GM21515 (cell line): Measurements from ENCODE around the gene SOSTDC1.
"Not testable (repeated sequence)": the region's sequence is repeated elsewhere in the genome, so short reads cannot be mapped to it uniquely, and the experiment has no call there.

ENCODE experiments used
- ATAC-seq: cut with Tn5 transposase; IDR thresholded peaks from one replicate; pipeline ENCODE4 v1.9.1; 2021; ENCODE audit not compliant: unreplicated experiment

The SOSTDC1 gene, protein sequence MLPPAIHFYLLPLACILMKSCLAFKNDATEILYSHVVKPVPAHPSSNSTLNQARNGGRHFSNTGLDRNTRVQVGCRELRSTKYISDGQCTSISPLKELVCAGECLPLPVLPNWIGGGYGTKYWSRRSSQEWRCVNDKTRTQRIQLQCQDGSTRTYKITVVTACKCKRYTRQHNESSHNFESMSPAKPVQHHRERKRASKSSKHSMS

DNA sequence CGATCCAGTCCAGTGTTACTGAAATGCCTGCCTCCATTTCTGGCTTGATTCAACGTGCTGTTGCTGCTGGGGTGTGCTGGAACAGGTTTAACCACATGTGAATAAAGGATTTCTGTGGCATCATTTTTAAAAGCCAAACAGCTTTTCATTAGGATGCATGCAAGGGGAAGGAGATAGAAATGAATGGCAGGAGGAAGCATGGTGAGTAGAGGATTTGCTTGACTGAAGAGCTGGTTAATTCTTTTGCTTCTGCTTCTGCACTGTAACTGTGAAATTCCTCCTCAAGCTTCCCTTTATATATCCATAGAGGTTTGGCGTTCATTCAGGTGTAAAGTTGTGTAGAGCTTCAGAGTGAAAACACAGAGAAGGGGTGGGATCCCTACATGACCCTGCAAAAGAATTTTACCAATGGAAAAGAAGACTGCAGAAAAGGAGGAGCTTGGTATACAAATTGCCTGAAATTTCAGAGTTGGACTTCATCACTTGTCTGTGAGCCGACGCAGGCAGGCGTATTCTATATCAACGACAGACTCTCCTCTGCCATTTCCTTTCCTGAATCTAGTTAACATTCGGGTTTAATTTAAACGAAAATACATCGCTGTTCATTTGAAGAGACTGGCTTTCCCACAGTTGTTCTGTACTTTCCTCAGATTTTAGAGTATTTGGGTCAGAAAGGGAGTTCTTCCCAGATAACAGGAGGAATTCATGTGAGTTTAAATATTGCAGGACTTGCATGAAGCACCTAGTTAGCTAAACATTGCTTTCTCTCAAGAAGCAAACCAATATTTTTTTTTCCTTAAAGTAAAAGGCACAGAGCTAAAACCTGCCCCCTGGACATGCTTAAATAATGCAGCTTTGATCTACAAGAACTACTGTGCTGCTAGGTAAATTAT, at the start of gene SOSTDC1:
TSS of gene SOSTDC1 (minus strand) at position 270 of the 893 bp plus-strand sequence. CDS start at position 200, 70 bp downstream.
- no peak for ATAC-seq

DNA sequence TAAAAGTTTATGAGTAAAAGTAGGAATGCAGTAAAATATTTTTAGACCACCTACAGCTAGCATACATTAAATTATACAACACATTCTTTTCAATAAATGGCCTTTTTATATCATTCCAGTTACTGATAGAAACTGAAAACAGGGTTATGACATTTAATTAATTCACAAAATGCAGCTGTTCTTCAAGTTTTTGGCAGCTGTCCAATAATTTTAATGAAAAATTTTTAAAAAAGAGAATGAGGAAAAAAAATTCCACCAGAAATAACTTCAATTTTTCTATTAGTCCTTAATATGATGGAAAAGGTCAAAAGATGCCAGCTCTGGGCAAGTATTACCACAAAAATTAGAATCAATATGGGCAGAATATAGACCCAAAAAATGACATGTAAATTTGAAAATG, 49.2 kb upstream of the SOSTDC1 start:
- ATAC-seq: no peak

DNA sequence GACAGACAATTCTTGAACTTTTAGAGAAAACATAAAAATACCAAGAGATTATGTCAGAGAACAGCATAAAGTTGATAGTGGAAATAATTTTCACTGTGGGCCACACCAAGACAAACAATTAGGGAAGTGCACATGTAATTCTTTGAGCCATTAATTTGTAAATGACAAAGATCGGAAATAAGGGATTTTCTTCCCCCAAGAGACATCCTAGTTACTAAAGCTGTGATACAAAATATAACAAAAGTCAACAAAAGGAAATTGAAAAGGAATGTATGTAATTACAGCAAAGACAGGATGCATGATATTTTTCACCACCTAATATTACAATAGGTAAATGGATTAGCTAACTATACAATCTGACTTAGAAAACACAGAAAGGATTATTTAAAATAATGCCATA, 48.7 kb upstream of the SOSTDC1 start:
- no peak for ATAC-seq

DNA sequence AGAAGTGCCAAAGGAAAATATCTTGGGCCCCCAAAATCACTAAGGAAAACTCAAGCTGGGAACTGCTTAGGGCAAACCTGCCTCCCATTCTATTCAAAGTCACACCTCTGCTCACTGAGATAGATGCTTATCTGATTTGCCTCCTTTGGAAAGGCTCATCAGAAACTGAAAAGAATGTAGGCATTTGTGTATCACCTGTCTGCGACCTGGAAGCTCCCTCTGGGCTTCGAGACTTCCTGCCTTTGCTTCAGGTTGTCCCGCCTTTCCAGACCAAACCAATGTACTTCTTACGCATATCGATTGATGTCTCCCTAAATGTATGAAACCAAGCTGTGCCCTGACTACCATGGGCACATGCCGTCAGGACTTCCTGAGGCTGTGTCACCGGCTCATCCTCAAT, 46.6 kb upstream of the SOSTDC1 start:
- ATAC-seq: no peak

DNA sequence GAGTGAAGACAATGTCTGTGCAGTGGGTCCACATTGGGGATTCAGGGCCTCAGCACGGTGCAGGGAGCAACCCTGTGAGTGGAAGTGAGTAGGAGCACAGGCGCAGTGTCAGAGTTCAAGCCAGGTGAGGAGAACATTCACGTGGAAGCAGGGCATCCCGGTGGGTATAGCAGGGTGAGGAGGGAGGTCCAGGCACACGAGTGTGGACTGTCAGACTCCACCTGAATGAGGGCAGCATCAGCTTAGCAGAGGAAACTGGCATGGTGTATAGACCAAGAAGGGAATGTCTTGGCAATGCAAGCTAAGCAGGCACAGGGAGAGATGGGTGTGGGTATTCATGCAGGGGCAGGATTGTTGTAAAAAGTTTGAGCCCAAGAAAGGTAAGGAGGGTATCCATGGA, 45.8 kb upstream of the SOSTDC1 start:
- ATAC-seq: no peak

DNA sequence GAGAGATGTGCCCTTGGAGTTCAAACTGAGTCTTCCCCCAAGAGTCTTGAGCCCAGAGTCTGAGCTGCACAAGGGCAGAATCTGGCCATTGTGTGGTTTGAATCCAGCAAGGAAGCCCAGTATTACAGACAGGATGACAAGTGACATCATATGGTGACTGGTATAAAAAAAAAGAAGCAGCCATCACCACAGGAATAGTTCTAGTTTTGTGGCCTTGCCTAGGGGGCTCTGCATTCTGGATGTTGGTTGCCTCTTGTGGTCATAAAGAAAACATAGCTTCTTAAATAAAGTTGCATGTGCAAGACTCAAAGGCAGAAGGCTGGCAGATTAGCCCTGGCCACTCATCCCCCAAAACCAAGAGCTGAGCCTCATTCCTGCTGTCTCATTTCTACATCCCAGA, 44.3 kb upstream of the SOSTDC1 start:
- ATAC-seq: no peak

DNA sequence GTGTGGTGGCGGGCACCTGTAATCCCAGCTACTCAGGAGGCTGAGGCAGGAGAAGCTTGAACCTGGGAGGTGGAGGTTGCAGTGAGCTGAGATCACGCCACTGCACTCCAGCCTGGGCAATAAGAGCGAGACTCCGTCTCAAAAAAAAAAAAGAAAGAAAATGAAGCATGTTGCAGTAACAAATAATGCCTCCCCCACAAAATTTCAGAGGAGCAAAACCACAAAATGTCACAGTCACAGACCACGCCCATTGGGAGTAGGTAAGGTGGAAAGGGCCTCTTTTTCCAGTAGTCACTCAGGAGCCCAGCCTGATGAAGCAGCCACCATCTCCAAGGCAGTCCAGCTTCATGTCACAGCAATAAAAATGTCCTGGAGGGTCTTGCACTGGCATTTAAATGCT, 40.9 kb upstream of the SOSTDC1 start:
- not testable (repeated sequence) for ATAC-seq

DNA sequence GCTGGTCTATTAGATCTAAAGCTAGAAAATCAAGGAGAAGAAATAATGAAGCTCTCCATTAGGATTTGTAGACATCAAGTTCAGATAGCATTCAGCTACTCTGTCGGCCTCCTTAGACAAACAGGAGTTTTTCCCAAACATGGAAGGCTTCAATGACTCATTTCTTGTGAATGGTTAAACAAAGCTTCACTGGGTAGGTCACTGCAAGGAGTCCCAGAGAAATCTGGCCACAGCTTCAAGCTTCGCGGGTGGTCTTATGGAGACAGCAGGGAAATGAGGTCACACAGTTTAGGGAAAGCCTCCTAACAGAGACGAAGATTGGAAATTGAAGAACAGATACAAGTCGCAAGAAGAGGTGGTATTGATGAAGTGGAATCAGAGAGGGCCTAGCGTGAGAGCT, 38.5 kb upstream of the SOSTDC1 start:
- no peak for ATAC-seq

DNA sequence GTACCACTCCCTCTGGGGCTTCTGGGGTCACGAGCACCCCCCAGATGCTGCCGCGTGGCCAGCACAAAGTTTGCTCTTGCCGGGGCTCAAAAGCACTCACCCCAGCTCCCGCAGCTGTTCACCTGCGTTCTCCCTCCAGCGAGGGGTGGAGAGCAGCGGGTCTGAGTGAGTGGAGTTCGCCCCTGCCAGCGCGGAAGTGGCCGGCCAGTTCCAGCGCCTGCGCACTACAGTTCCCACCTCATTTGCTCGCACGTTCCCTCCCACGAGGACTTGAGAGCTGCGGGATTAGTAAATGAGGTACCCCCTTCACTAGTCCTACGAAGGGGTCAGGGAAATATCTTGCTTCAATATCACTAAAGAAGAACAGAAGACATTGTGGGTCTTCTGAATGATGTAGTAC, 36.8 kb upstream of the SOSTDC1 start:
- no peak for ATAC-seq

DNA sequence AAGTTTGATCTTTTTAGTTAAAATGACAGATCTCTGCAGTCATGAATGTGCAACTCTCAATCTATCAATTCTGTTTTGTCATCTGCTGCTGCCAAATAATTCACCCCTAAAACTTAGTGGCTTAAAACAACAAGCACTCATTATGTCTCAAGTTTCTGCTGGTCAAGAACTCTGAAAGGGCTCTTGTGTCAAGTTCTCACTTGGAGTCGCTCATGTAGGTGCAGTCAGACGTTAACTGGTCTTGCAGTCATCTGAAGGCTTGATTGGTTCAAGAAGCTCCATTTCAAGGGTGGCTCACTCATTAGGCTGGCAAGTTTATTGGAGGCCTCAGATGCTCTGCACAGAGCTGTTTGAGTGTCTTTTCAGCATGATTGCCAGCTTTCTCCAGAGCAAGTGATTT, 32.6 kb upstream of the SOSTDC1 start:
- no peak for ATAC-seq

DNA sequence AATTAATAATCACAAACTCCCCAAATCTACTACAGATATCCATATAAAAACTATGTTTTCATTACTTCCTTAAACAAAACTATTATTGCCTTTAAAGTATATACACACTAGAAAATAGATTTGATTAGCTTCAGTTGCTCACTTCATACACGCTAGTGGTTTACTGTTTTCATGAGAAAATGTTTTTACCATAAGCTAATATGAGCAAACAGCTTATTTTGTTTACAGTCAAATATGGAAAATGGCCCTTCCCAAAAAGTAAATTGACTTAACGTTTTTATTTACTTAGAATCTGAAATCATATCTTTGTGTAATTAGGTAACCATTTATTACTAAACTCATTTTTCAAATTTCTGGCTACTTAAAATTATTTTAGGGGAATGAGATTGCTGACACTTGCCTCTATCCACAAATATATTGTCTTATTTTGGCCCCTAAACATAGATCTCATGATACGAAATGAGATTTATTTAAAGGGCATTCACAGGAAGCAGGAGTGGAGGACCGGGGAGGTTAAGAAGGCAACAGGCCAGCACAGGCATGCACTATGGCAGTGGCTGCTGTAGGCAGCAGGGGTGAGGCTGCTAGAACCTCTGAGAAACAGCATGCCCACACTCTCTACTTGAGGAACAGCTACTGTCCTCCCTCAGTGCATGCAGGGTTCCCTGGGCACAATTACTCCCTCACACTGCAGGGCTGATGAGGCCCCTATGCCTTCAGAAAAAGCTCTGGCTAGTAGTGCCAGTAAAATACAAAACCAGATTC, 29.6 kb upstream of the SOSTDC1 start:
- no peak for ATAC-seq

DNA sequence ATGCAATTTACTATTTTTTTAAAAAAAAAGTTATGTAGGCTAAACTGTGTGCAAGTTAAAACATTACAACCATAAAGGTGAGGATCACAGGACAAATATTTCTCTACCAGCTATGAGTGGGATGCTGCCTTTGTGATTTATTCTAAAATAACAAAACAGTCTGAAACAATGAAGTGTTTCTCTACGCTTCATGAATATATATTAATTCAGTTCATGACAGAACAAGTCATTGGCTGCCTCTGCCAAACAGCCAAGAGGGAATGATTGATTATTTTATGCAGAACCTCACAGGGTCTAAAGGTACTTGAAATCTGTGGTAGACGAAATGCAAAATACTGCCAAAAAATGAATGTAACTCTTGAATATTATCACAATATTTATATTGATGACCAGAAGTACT, 29.0 kb upstream of the SOSTDC1 start:
- ATAC-seq: no peak

DNA sequence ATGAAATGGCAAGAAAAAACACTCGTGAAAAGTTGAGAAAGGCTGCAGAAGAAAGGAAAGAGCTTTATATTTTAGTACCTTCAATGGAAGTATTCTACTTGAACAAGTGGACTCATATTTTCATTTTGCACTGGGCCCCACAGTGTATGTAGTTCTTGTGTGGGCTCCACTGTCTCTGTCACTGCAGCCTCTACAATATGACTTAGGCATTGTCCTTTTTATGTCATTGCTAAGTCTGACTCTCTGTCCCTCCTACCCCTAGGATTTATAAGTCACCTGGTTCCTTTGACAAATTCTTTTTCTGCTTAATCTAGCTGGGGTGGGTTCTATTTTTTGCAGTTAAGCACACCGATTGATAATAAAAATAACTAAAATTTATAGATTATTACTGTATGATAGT, 27.7 kb upstream of the SOSTDC1 start:
- ATAC-seq: no peak

DNA sequence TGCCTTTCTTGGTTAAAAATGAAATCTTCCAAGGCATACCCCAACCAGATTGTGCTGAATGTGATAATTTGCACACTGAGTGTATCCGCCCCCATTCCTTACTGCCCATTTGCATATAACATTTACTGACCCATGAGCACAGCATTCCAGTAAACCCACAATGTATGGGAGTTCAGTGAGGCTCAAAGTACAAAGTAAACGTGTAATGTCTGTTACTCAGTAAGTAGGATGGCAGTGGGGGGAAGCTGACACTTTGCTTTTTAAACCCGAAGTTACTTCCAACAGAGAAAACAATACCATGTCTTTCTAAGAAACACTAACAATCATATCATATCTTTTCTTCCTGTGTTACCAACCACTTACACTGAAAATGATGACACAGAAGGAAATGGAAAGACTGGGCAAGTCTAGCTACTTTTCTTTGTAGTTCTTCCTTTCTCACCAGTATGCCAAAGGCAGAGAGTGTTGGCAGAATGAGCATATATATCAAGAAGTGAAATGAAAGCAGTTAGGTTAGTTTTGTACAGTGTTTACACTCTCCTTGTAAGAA, 27.1 kb upstream of the SOSTDC1 start:
- ATAC-seq: no peak

DNA sequence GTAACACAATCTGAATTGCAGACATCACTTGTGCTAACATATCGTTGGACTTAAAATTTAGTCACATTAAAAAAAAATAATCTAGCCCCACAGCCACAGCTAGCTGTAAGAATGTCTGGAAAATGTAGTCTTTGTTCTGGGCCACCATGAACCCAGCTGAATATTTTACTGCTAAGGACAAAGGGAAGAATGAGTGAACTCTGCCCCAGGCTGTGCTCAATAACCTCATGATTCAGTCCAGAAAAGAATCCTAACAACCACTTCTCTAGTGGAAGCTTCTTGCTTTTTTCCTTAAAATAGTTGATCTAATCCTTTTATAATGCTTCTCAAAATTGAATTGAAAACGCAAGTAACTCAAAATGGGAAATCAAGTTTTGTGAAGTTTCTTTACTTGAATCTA, 25.6 kb upstream of the SOSTDC1 start:
- ATAC-seq: no peak

DNA sequence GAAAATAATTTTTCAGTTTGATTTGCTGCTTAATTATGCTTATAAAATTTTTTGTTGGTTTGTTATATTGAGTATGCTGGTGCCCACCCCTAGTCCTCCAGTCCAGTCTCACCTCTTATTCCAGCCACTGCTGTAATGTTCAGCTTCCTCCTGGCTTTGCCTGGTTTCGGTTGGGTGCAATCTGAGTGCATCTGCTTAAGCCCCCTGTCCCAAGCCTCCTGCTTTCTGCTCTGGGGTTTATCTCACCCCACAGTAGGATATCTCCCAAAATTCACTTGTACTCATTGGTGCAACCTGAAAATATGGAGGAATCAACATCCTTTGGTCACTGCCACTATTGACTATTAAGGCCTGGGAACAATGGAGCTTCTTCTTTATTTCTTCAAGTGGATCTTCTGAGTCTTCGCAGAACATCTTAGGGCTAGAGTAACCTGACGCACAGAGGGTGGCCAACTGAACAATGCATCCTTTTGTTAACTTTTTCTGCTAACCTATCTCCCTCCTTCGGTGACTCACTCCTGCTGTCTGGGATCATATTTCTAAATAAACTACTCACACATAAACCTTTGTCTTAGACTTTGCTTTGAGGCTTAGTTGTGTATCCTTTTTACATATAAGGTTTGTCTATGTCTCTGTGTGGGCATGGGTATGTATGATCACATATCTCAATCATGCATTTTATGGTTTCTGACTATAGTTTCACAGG, 19.1 kb upstream of the SOSTDC1 start:
- no peak for ATAC-seq

DNA sequence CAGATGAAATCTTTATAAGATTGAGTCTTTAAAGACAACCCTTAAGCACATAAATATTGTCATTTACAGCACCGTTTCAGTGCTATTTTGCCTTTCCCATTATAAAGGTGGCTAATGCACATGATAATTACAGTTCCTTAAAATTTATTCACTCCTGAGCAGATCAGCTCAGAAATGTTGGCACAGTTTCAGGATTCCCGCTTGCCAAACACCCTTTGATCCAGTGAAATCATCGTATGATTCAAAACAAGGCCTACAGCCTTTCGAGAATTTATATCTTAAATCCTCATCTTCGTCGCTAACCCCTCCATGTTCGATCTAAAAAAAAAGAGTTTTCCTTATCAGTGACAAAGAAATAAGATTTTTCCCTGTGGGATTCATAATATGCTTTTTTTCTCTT, 14.1 kb upstream of the SOSTDC1 start:
- ATAC-seq: no peak

DNA sequence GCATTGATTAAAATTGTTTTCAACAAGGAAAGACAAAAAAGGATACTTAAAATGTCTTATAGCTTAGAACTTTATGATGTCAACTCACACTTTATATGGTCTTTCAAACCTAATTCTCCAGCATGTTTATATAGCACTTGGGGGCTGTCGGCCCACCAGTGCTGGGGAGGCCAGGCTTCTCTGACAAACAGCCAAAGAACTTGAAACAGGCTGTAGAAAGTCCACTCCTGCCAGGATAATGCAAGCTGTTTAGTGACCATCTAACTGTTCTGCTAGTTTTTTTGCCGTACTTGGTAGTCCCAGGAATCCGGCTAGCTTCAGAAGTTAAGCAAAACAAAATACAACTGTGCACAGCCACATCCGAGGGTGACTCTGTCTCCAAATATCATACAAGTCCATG, 13.6 kb upstream of the SOSTDC1 start:
- no peak for ATAC-seq

DNA sequence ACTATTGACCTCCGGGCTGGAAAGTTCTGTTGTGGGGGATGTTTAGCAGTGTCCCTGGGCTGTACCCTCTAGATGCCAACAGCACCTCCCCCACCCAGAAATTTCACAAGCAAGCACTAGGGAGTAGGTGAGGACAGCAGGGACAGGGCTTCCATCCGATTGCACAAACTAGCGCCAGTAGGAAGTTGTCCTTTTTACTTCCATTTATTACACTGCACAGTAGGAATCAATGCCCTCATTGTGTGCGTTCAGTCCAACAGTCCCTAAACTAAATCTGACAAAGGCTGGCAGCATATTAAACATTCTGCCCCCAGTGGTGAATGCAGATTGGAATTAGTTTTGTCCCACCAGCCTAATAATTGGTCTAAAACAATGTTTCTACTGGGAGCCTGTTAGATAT, 6.4 kb upstream of the SOSTDC1 start:
- ATAC-seq: no peak

DNA sequence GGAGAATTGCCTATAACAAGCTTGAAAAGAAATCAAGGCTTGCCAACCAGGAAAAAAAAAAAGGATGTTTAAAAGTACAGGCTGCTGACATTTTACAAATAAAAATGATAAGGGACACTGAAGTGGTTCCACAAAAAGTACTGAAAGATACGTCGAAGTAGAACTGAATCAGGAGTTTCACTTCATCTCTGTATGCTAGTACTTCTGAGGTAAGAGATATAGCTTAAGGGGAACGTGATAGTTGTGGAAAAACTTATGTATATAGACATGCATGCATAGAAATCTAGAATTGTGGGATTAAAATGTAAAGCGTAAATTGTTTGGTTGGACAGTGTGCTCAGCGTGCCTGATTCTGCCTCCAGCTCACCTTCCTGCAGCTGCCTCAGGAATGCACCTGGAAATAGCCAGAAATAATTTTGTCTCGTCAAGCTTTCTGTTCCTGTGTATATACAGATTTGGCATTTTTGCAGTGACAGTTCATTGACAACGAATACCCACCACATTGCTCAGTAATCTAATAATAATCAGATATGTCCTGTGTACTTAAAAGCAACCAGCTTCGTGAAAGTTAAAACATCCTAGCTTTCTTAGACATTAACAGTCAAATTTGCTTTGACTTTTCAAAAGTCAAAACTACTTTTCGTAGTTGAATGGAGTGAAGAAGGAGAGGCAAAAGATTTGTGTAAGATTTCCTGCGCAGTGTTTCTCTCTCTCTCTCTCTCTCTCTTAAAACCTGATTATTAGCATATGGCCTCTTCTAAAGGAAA, 1.4 kb downstream of the SOSTDC1 start:
- no peak for ATAC-seq
